GM19023 (cell line): ENCODE data around the gene SERPINA4.

ENCODE experiments used
- ATAC-seq: cut with Tn5 transposase; IDR thresholded peaks from one replicate; pipeline ENCODE4 v1.9.1; 2021; ENCODE audit warnings: mild to moderate bottlenecking, moderate library complexity; ENCODE audit not compliant: unreplicated experiment

SERPINA4 gene

GRCh38 chr14:94560751-94561655 lies at the start of gene SERPINA4:
TSS of gene SERPINA4 (plus strand) at chr14:94561442. CDS start at chr14:94563483, 2,041 bp downstream.
- ATAC-seq, result no peak

GRCh38 chr14:94514351-94514750 lies 46.9 kb upstream of the SERPINA4 start:
- ATAC-seq, result no peak

GRCh38 chr14:94515426-94515825 lies 45.8 kb upstream of the SERPINA4 start:
- no peak for ATAC-seq

GRCh38 chr14:94515856-94516255 lies 45.4 kb upstream of the SERPINA4 start:
- no peak for ATAC-seq

- ATAC-seq, result no peak
These were observed 44.0 kb upstream of the SERPINA4 start for GRCh38 chr14:94517248-94517640.

GRCh38 chr14:94517641-94518257 lies 43.5 kb upstream of the SERPINA4 start:
- ATAC-seq, result no peak

- no peak for ATAC-seq
These were observed 39.7 kb upstream of the SERPINA4 start for GRCh38 chr14:94521375-94522114.

GRCh38 chr14:94522115-94522724 lies 39.0 kb upstream of the SERPINA4 start:
- ATAC-seq, result no peak

GRCh38 chr14:94523265-94523664 lies 38.0 kb upstream of the SERPINA4 start:
- no peak for ATAC-seq

- no peak for ATAC-seq
These were observed 37.1 kb upstream of the SERPINA4 start for GRCh38 chr14:94524093-94524492.

GRCh38 chr14:94531187-94531586 lies 30.1 kb upstream of the SERPINA4 start:
- ATAC-seq, result no peak

GRCh38 chr14:94532447-94532846 lies 28.8 kb upstream of the SERPINA4 start:
- ATAC-seq, result no peak

GRCh38 chr14:94535506-94535905 lies 25.7 kb upstream of the SERPINA4 start:
- ATAC-seq, result no peak

- no peak for ATAC-seq
These were observed 24.4 kb upstream of the SERPINA4 start for GRCh38 chr14:94536836-94537235.

GRCh38 chr14:94538070-94538740 lies 23.0 kb upstream of the SERPINA4 start:
- no peak for ATAC-seq

- no peak for ATAC-seq
These were observed 22.1 kb upstream of the SERPINA4 start for GRCh38 chr14:94539181-94539580.

GRCh38 chr14:94540031-94540794 lies 21.0 kb upstream of the SERPINA4 start:
- no peak for ATAC-seq

- ATAC-seq, result no peak
These were observed 19.8 kb upstream of the SERPINA4 start for GRCh38 chr14:94541234-94541975.
